Nephron progenitor cell (in vitro differentiated cells): ENCODE data around the gene MTTP.

ENCODE experiments used
- DNase-seq: peaks from one replicate; pipeline ENCODE4 v3.0.0; 2021
- H3K27ac Mint-ChIP-seq: 2 replicates; pipeline ENCODE4 v1.8.0; 2021; ENCODE audit warnings: mild to moderate bottlenecking, moderate library complexity, mixed read lengths
- H3K27me3 Mint-ChIP-seq: 2 replicates; pipeline ENCODE4 v1.8.0; 2021; ENCODE audit warnings: mild to moderate bottlenecking, low read depth, mixed read lengths; ENCODE audit not compliant: poor library complexity
- H3K36me3 Mint-ChIP-seq: 2 replicates; pipeline ENCODE4 v1.8.0; 2021; ENCODE audit warnings: low read depth, mixed read lengths
- H3K4me1 Mint-ChIP-seq: 2 replicates; pipeline ENCODE4 v1.8.0; 2021; ENCODE audit warnings: mixed read lengths
- H3K4me3 Mint-ChIP-seq: 2 replicates; pipeline ENCODE4 v1.8.0; 2021; ENCODE audit warnings: mild to moderate bottlenecking, moderate library complexity, mixed read lengths
- H3K9me3 Mint-ChIP-seq: 2 replicates; pipeline ENCODE4 v1.8.0; 2021; ENCODE audit warnings: mild to moderate bottlenecking, moderate library complexity, mixed read lengths
- CTCF ChIP-seq: fragments of 200-600 bp; sonication (generic); IDR thresholded peaks from 2 replicates; pipeline ENCODE4 v1.5.0; 2021; ENCODE audit warnings: antibody characterized with exemption

MTTP gene

GRCh38 chr4:99636422-99636821, 61.8 kb downstream of the MTTP start:
- no peak for DNase-seq
- H3K27ac Mint-ChIP-seq, result no peak overlapping the region
- H3K4me3 Mint-ChIP-seq, result no peak overlapping the region
- no peak for TF ChIP-seq CTCF
- no peaks in the 10 kb centered on the region for H3K27me3 Mint-ChIP-seq
- no peaks in the 10 kb centered on the region for H3K4me1 Mint-ChIP-seq
- H3K36me3 Mint-ChIP-seq, result no peaks in the 10 kb centered on the region
- no peaks in the 10 kb centered on the region for H3K9me3 Mint-ChIP-seq

DNA sequence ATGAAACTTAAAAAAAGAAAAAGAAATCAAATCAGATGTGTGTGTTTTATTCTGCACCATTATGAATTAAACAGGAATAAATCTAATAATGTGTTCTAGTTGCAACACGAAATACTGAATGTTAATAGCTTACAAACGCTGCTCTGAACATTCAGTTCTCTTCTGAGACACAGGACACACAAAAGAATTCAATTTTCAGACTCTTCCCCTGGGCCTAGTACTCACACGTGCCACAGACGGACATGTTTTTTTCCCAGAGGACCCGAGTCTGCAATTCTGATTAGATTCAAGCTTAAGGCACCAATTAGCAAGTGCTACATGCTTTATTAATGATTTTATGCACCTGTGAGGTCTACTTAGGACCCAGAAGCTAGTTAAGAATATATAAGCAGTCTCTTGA, 62.5 kb downstream of the MTTP start:
- Mint-ChIP-seq H3K27ac (no peak overlapping the region), H3K9me3 (no peaks in the 10 kb centered on the region), H3K4me3 (no peak overlapping the region), H3K4me1 (peaks cover 3% of the 10 kb centered on the region), H3K36me3 (no peaks in the 10 kb centered on the region), H3K27me3 (no peaks in the 10 kb centered on the region)
- no peak for TF ChIP-seq CTCF
- no peak for DNase-seq

DNA sequence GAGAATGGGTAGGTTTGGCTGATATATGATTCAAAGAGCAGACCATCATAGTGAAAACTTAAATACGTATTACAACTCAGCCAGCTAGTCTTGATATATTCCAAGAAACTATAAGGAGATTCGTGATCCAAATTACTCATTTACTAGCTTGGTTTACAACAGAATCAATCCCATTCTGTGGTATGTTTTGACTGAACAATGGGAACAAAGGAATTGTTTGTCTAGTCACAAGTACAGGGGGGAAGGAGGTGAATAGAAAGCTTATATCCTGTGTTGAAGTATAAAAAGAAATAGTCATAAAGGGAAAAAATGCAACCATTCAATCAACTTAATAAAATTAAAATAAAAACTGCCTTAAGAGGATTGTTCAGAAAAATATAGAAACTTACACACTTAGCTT, 66.1 kb downstream of the MTTP start:
- H3K4me3 Mint-ChIP-seq, result no peak overlapping the region
- no peak overlapping the region for H3K27ac Mint-ChIP-seq
- DNase-seq, result no peak
- peaks cover 38% of the 10 kb centered on the region for H3K4me1 Mint-ChIP-seq
- H3K27me3 Mint-ChIP-seq, result peaks cover 1% of the 10 kb centered on the region
- no peak for TF ChIP-seq CTCF
- no peaks in the 10 kb centered on the region for H3K9me3 Mint-ChIP-seq
- H3K36me3 Mint-ChIP-seq, result no peaks in the 10 kb centered on the region

DNA sequence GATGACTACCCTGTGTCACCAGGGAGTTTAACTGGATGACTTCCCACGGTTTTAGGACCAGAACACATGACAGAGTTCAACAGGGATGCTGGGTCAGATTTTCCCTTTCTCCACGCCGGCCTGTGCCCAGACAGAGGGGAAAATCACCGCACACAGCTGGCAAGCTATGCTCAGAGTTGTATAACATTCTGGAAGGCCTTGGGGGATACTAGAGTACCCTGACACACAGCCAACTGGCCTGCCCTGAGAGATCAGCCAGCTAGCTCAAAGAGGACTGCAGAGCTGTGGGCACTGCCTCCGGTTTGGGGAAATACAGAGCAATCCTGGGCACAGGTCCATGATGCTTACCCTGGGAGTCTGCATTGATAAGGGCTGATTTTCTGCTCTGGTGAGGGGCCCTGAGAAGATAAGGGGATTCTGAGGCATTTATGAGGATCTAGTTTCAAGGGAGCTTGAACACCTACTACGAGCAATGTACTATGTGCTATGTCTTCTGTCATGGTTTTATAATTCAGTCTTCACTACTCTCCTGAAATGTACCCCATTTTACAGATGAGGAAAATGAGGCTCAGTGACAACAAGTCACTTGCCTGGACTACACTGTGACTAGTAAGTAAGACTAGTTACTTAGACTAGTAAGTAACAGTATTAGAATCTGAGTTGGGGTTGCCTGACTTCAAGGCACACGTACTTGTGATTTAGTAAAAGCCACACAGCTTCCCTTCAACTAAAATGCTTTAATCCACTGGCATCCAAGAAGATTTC, 68.3 kb downstream of the MTTP start:
- Mint-ChIP-seq H3K4me3 (no peak overlapping the region), H3K36me3 (no peaks in the 10 kb centered on the region), H3K4me1 (peaks cover 50% of the 10 kb centered on the region), H3K27me3 (peaks cover 3% of the 10 kb centered on the region), H3K27ac (no peak overlapping the region), H3K9me3 (no peaks in the 10 kb centered on the region)
- no peak for DNase-seq
- no peak for TF ChIP-seq CTCF

DNA sequence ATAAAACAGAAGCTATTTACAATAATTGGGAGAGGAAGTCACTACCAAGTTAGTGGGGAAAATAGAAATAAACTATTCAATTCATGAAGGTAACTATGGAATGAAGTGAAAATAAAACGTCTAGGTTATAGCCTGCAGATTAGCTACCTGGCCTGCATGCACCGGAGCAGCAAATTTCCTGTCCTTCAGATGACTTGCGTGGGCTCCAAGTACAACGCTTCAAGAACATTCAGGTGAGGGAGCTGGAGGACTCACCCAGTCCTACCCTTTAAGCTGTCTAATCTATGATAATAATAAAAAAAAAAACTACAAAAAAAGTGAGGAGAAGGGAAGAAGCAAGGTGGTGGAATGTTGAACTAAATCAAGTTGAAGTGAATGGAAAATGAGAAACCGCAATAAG, 69.8 kb downstream of the MTTP start:
- H3K36me3 Mint-ChIP-seq, result no peaks in the 10 kb centered on the region
- H3K4me1 Mint-ChIP-seq, result peaks cover 66% of the 10 kb centered on the region
- H3K27me3 Mint-ChIP-seq, result peaks cover 3% of the 10 kb centered on the region
- no peaks in the 10 kb centered on the region for H3K9me3 Mint-ChIP-seq
- H3K27ac Mint-ChIP-seq, result peak overlapping the region; percentile 17
- TF ChIP-seq CTCF, result no peak
- no peak overlapping the region for H3K4me3 Mint-ChIP-seq
- DNase-seq, result no peak

DNA sequence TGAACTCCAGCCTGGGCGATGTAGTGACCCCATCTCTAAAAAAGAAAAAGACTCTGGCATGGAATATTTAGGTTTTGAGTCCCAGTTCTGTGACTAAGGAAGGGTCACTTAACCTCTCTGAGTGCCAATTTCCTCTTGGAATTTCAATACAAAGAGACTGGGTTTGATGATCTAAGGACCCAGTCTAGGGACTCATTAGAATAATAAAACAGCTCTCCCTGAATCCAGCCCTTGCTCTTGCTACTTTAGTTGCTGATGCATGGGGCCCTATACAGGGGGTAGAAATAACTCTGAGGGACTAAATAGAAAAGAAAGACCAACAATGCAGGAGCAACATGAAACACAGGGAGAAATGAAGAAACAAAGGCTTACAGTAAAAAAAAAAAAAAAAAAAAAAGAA, 70.4 kb downstream of the MTTP start:
- no peaks in the 10 kb centered on the region for H3K36me3 Mint-ChIP-seq
- peaks cover 3% of the 10 kb centered on the region for H3K27me3 Mint-ChIP-seq
- H3K9me3 Mint-ChIP-seq, result no peaks in the 10 kb centered on the region
- H3K27ac Mint-ChIP-seq, result no peak overlapping the region
- H3K4me1 Mint-ChIP-seq, result peaks cover 68% of the 10 kb centered on the region
- DNase-seq, result no peak
- no peak for TF ChIP-seq CTCF
- H3K4me3 Mint-ChIP-seq, result no peak overlapping the region
